Chondrocyte (in vitro differentiated cells): ENCODE data around the gene ADAT3. TPM values are rescaled to one million over a fixed set of nuclear protein-coding genes. Genes with fewer than 3 reads are reported as not detected.

Experiments used
- DNase-seq: peaks from one replicate; pipeline ENCODE4 v3.0.0; 2021; ENCODE audit warnings: mixed read lengths, low spot score
- H3K27ac Mint-ChIP-seq: one replicate; pipeline ENCODE4 v1.8.0; 2021; ENCODE audit warnings: mild to moderate bottlenecking, moderate library complexity, mixed read lengths; ENCODE audit not compliant: unreplicated experiment
- H3K27me3 Mint-ChIP-seq: 2 replicates; pipeline ENCODE4 v1.8.0; 2021; ENCODE audit warnings: low read depth, mixed read lengths
- H3K36me3 Mint-ChIP-seq: 2 replicates; pipeline ENCODE4 v1.8.0; 2021; ENCODE audit warnings: low read depth, mixed read lengths
- H3K4me1 Mint-ChIP-seq: 2 replicates; pipeline ENCODE4 v1.8.0; 2021; ENCODE audit warnings: low read depth, mild to moderate bottlenecking, mixed read lengths
- H3K4me3 Mint-ChIP-seq: one replicate; pipeline ENCODE4 v1.8.0; 2021; ENCODE audit warnings: mild to moderate bottlenecking, moderate library complexity, mixed read lengths; ENCODE audit not compliant: unreplicated experiment
- H3K9me3 Mint-ChIP-seq: 2 replicates; pipeline ENCODE4 v1.8.0; 2021; ENCODE audit warnings: low read depth, mixed read lengths
- CTCF ChIP-seq: fragments of 200-600 bp; sonication (generic); IDR thresholded peaks from 2 replicates; pipeline ENCODE4 v1.5.0; 2021; ENCODE audit warnings: antibody characterized with exemption, mild to moderate bottlenecking, moderate library complexity
- total RNA-seq: library from RNA; stranded (reverse); gene quantifications from 3 replicates; pipeline ENCODE4 v1.2.1, GENCODE V29; 2021

Gene ADAT3
- total RNA-seq, 1 donor from 2014 or later = 3.6 TPM

DNA sequence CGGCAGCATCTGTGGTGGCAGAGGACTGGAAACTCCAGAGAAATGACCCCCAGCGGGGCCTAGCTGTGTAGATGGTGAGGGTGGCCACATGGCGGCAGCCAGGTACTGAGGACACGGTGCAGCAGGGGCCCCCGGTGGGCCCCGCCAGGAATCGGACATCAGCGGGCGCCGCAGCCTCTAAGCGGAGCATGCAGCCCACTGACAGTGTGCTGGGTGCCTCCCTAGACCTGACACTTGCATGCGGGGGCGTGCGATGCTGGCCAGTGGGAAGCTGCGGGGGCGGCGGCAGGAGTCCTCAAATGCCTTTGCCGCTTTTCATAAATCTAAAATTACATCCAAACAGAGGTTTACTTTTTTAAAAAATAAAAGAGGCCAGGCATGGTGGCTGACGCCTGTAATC, 16.1 kb downstream of the ADAT3 start:
- no peaks in the 10 kb centered on the region for H3K9me3 Mint-ChIP-seq
- TF ChIP-seq CTCF = no peak
- H3K4me3 Mint-ChIP-seq = no peak overlapping the region
- no peaks in the 10 kb centered on the region for H3K4me1 Mint-ChIP-seq
- H3K27ac Mint-ChIP-seq = no peak overlapping the region
- H3K27me3 Mint-ChIP-seq = no peaks in the 10 kb centered on the region
- DNase-seq = no peak
- peaks cover 14% of the 10 kb centered on the region for H3K36me3 Mint-ChIP-seq

- no peak for DNase-seq
- Mint-ChIP-seq H3K9me3 (no peaks in the 10 kb centered on the region), H3K4me1 (no peaks in the 10 kb centered on the region), H3K4me3 (no peak overlapping the region), H3K27me3 (no peaks in the 10 kb centered on the region), H3K27ac (no peak overlapping the region), H3K36me3 (peaks cover 14% of the 10 kb centered on the region)
- TF ChIP-seq CTCF = no peak
These were observed 16.6 kb downstream of the ADAT3 start for GRCh38 chr19:1921825-1922224.

GRCh38 chr19:1922803-1923202, 17.6 kb downstream of the ADAT3 start:
- DNase-seq = no peak
- Mint-ChIP-seq H3K4me1 (no peaks in the 10 kb centered on the region), H3K4me3 (no peak overlapping the region), H3K36me3 (peaks cover 14% of the 10 kb centered on the region), H3K27me3 (no peaks in the 10 kb centered on the region), H3K9me3 (no peaks in the 10 kb centered on the region), H3K27ac (no peak overlapping the region)
- no peak for TF ChIP-seq CTCF

DNA sequence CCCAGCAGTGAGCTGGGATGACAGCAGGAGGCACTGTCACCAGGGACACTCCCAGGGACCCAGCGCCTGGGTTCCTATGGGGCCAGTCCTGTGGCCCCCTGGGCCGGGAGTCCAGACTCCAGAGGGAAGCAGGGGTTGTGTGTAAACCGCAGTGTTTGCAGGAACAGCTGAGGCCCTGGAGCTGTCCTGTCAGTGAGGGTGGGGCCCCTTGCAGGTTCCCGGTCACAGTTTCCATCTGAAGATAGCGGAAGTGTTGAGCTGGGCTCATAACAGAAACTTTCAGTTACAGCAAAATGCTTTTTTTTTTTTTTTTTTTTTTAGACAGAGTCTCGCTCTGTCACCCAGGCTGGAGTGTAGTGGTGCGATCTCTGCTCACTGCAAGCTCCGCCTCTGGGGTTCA, 18.1 kb downstream of the ADAT3 start:
- Mint-ChIP-seq H3K4me1 (no peaks in the 10 kb centered on the region), H3K9me3 (no peaks in the 10 kb centered on the region), H3K27me3 (no peaks in the 10 kb centered on the region), H3K27ac (no peak overlapping the region), H3K36me3 (peaks cover 13% of the 10 kb centered on the region), H3K4me3 (no peak overlapping the region)
- no peak for TF ChIP-seq CTCF
- DNase-seq = no peak

GRCh38 chr19:1924320-1924961, 19.2 kb downstream of the ADAT3 start:
- Mint-ChIP-seq H3K27ac (no peak overlapping the region), H3K27me3 (no peaks in the 10 kb centered on the region), H3K36me3 (peaks cover 10% of the 10 kb centered on the region), H3K4me3 (no peak overlapping the region), H3K4me1 (peaks cover 2% of the 10 kb centered on the region), H3K9me3 (no peaks in the 10 kb centered on the region)
- DNase-seq = no peak
- TF ChIP-seq CTCF = no peak
